Transverse colon (tissue), 4 donors: ENCODE measurements around the gene GMNN.

Source experiments
- POLR2A ChIP-seq: fragments of 450-650 bp; IDR thresholded peaks from one replicate; pipeline ENCODE4 v1.6.1; 2016; ENCODE audit warnings: antibody characterized with exemption, mild to moderate bottlenecking, moderate library complexity
- POLR2AphosphoS5 ChIP-seq, 3 donors: sonication (generic); formaldehyde crosslinking; IDR thresholded peaks; one replicate each; pipeline ENCODE4 v1.6.1; 2016; ENCODE audit warnings: antibody characterized with exemption in 3 of 3
- TF ChIP-seq, protein P1 (sequence below), 5 experiments: fragments of 200-600 bp in 3 of 5; fragments of 450-650 bp in 2 of 5; sonication (generic) in 3 of 5; IDR thresholded peaks; 1 replicate in 2 of 5; 2 replicates in 3 of 5; pipeline ENCODE4 v1.5.1; 2016 to 2017; ENCODE audit warnings: antibody characterized with exemption in 5 of 5, inconsistent platforms in 3 of 5, mild to moderate bottlenecking in 2 of 5, moderate library complexity in 1 of 5

DNA sequence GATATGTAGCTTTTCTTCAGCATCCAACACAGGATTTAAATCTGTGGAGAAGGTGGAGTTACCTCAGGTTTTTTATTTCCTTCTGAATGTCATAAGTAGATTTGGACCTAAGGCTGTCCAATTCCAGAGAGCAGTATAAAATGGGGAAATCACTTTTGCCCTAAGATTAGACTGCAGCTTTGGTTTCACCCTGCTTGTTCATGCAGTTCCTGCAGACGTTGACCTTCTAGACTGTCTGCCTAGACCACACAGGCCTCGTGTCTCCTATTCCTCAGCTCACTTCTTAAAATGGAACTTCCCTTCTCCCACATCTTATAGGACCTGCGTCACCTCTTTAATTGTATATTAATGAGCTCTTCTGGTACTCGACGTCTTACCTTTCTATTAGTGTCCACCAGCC is 29.8 kb upstream of the GMNN start:
- TF ChIP-seq, protein P1, sequence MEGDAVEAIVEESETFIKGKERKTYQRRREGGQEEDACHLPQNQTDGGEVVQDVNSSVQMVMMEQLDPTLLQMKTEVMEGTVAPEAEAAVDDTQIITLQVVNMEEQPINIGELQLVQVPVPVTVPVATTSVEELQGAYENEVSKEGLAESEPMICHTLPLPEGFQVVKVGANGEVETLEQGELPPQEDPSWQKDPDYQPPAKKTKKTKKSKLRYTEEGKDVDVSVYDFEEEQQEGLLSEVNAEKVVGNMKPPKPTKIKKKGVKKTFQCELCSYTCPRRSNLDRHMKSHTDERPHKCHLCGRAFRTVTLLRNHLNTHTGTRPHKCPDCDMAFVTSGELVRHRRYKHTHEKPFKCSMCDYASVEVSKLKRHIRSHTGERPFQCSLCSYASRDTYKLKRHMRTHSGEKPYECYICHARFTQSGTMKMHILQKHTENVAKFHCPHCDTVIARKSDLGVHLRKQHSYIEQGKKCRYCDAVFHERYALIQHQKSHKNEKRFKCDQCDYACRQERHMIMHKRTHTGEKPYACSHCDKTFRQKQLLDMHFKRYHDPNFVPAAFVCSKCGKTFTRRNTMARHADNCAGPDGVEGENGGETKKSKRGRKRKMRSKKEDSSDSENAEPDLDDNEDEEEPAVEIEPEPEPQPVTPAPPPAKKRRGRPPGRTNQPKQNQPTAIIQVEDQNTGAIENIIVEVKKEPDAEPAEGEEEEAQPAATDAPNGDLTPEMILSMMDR (IDR thresholded peaks at IDR 0.05): no peak
- TF ChIP-seq POLR2A (no peak), POLR2AphosphoS5 (IDR thresholded peaks at IDR 0.05) (no peak)
